Mesenchymal stem cell (in vitro differentiated cells and primary cell): Measurements from ENCODE around the gene DOK7. TPM values are rescaled to one million over a fixed set of nuclear protein-coding genes. Genes with fewer than 3 reads are reported as not detected.

ENCODE experiments used
- DNase-seq: peaks from one replicate; pipeline ENCODE4 v3.0.0-alpha.2; 2013
- H2AFZ ChIP-seq: one replicate; pipeline ENCODE4 v1.6.1; 2013; ENCODE audit warnings: low read depth, mild to moderate bottlenecking, control low read depth, inconsistent platforms, low read length, moderate library complexity
- H2AK5ac ChIP-seq: 2 replicates; pipeline ENCODE4 v1.6.1; 2013; ENCODE audit warnings: low read length, moderate library complexity, mild to moderate bottlenecking, inconsistent platforms; ENCODE audit not compliant: severe bottlenecking
- H2BK120ac ChIP-seq: one replicate; pipeline ENCODE4 v1.6.1; 2013; ENCODE audit warnings: low read depth, mild to moderate bottlenecking, inconsistent platforms, low read length, moderate library complexity
- H2BK12ac ChIP-seq, 2 experiments: one replicate each; pipeline ENCODE4 v1.6.1; 2013; ENCODE audit warnings: inconsistent platforms in 2 of 2, low read length in 2 of 2, mild to moderate bottlenecking in 2 of 2, moderate library complexity in 2 of 2, control low read depth in 1 of 2
- H2BK15ac ChIP-seq: one replicate; pipeline ENCODE4 v1.6.1; 2013; ENCODE audit warnings: mild to moderate bottlenecking, low read depth, inconsistent platforms; ENCODE audit not compliant: poor library complexity, severe bottlenecking
- H2BK5ac ChIP-seq: 2 replicates; pipeline ENCODE4 v1.6.1; 2013; ENCODE audit warnings: low read depth, mild to moderate bottlenecking, low read length, control low read depth, inconsistent platforms; ENCODE audit not compliant: poor library complexity, severe bottlenecking
- H3K14ac ChIP-seq, 2 experiments: one replicate each; pipeline ENCODE4 v1.6.1; 2013; ENCODE audit warnings: inconsistent platforms in 2 of 2, low read length in 2 of 2, control low read depth in 1 of 2, mild to moderate bottlenecking in 1 of 2, moderate library complexity in 1 of 2
- H3K18ac ChIP-seq, 2 experiments: one replicate each; pipeline ENCODE4 v1.6.1; 2013; ENCODE audit warnings: inconsistent platforms in 2 of 2, low read length in 2 of 2, control low read depth in 1 of 2, low read depth in 1 of 2, mild to moderate bottlenecking in 1 of 2
- H3K23ac ChIP-seq, 2 experiments: one replicate each; pipeline ENCODE4 v1.6.1; 2013; ENCODE audit warnings: inconsistent platforms in 2 of 2, low read length in 2 of 2, mild to moderate bottlenecking in 2 of 2, moderate library complexity in 2 of 2, control low read depth in 1 of 2
- H3K27ac ChIP-seq: 2 replicates; pipeline ENCODE4 v1.5.1; 2013; ENCODE audit warnings: mild to moderate bottlenecking, moderate library complexity, low read length, control low read depth, inconsistent platforms; ENCODE audit not compliant: poor library complexity, severe bottlenecking
- H3K27me3 ChIP-seq, 2 experiments: 2 replicates each; pipeline versions ENCODE4 v1.6.1 to v1.7.0; 2013; ENCODE audit warnings: low read length in 2 of 2, mild to moderate bottlenecking in 2 of 2, moderate library complexity in 2 of 2, control low read depth in 1 of 2, inconsistent platforms in 1 of 2; ENCODE audit not compliant: control insufficient read depth in 1 of 2, insufficient read depth in 1 of 2
- H3K36me3 ChIP-seq, 2 experiments: 2 replicates each; pipeline versions ENCODE4 v1.6.1 to v1.7.0; 2013; ENCODE audit warnings: low read length in 2 of 2, control low read depth in 1 of 2, inconsistent platforms in 1 of 2, low read depth in 1 of 2, mild to moderate bottlenecking in 1 of 2; ENCODE audit not compliant: insufficient read depth in 2 of 2, control insufficient read depth in 1 of 2
- H3K4ac ChIP-seq, 2 experiments: one replicate each; pipeline ENCODE4 v1.6.1; 2013; ENCODE audit warnings: inconsistent platforms in 2 of 2, low read length in 2 of 2, mild to moderate bottlenecking in 2 of 2, moderate library complexity in 2 of 2, control low read depth in 1 of 2, low read depth in 1 of 2
- H3K4me1 ChIP-seq: 2 replicates; pipeline ENCODE4 v1.6.1; 2013; ENCODE audit warnings: low read depth, low read length, control low read depth; ENCODE audit not compliant: control insufficient read depth, insufficient read depth
- H3K4me2 ChIP-seq: 2 replicates; pipeline ENCODE4 v1.6.1; 2013; ENCODE audit warnings: low read length, mild to moderate bottlenecking, inconsistent platforms; ENCODE audit not compliant: poor library complexity, severe bottlenecking
- H3K4me3 ChIP-seq, 2 experiments: 2 replicates each; pipeline versions ENCODE4 v1.5.1 to v1.7.0; 2013; ENCODE audit warnings: low read length in 2 of 2, mild to moderate bottlenecking in 2 of 2, control low read depth in 1 of 2, low read depth in 1 of 2; ENCODE audit not compliant: insufficient read depth in 1 of 2
- H3K79me1 ChIP-seq: replicated peaks from 2 replicates; pipeline ENCODE4 v1.6.1; 2013; ENCODE audit warnings: mild to moderate bottlenecking, control low read depth, low read length, inconsistent platforms; ENCODE audit not compliant: poor library complexity, severe bottlenecking
- H3K9ac ChIP-seq: 2 replicates; pipeline ENCODE4 v1.7.0; 2013; ENCODE audit warnings: mild to moderate bottlenecking, low read length, moderate library complexity
- H3K9me3 ChIP-seq: 2 replicates; pipeline ENCODE4 v1.7.0; 2013; ENCODE audit warnings: mild to moderate bottlenecking, low read length; ENCODE audit not compliant: control insufficient read depth
- H4K8ac ChIP-seq: one replicate; pipeline ENCODE4 v1.6.1; 2013; ENCODE audit warnings: inconsistent platforms, mild to moderate bottlenecking, low read length, moderate library complexity
- H4K91ac ChIP-seq: one replicate; pipeline ENCODE4 v1.6.1; 2013; ENCODE audit warnings: mild to moderate bottlenecking, low read length, inconsistent platforms
- WGBS: methylation state at CpG from one replicate; pipeline ENCODE4 v1.1.7; 2013; ENCODE audit warnings: mixed read lengths; 5-methylcytosine and 5-hydroxymethylcytosine counted together
- polyA plus RNA-seq, 2 experiments: library from polyadenylated mRNA; stranded (reverse); fragments of 200-250 nt; gene quantifications; one replicate each; pipeline ENCODE4 v1.2.3, GENCODE V29; 2013

DOK7 gene, protein sequence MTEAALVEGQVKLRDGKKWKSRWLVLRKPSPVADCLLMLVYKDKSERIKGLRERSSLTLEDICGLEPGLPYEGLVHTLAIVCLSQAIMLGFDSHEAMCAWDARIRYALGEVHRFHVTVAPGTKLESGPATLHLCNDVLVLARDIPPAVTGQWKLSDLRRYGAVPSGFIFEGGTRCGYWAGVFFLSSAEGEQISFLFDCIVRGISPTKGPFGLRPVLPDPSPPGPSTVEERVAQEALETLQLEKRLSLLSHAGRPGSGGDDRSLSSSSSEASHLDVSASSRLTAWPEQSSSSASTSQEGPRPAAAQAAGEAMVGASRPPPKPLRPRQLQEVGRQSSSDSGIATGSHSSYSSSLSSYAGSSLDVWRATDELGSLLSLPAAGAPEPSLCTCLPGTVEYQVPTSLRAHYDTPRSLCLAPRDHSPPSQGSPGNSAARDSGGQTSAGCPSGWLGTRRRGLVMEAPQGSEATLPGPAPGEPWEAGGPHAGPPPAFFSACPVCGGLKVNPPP
- not detected for polyA plus RNA-seq (2013, experiment 1 of 2)
- polyA plus RNA-seq (2013, experiment 2 of 2), result not detected

DNA sequence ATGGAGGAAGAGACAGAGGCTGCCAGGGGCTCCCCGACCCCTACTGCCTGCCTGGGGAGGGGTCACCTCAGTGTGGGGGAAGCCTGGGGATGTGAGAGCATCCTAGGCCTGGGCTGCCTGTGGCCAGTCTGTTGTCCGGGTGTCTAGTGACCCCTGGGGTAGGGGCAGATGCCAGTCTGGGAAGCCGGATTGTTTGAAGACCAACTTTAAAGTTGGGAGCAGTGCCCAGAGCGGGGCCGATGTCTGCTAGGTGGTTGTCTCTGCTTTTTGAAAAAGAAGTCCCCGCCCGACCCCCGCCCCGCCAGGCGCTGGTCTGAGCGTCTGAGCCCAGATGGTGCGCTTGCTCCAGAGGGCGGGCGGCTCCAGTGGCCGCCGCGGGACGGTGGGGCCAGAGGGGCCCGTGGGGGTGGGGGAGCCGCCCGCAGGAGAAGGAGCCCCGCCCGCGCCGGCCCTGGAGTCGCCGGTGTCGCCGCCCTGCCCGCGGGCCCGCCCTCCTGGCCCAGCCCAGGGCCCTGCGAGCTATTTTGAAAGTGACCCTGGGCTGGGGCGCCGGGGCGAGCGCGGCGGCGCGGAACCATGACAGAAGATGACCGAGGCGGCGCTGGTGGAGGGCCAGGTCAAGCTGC, at the start of gene DOK7:
Gene DOK7 (plus strand): TSS at position 517 of the 626 bp plus-strand sequence. CDS start 70 bp downstream, at position 587.
- Histone ChIP-seq H2BK12ac (no peak within 1 kb of the TSS), H2AFZ (no peak within 1 kb of the TSS), H3K27ac (no peak within 1 kb of the TSS), H2BK15ac (no peak within 1 kb of the TSS), H3K23ac (no peak within 1 kb of the TSS), H3K4ac (no peak within 1 kb of the TSS), H3K9me3 (no peaks in the 10 kb centered on the region), H2BK120ac (no peak within 1 kb of the TSS), H3K14ac (no peak within 1 kb of the TSS), H3K79me1 (no peaks in the 10 kb centered on the region), H2AK5ac (no peak within 1 kb of the TSS), H3K4me3 (peak within 1 kb of the TSS in 1 of 2 experiments; percentile 43), H3K4me2 (peak within 1 kb of the TSS; percentile 77), H3K9ac (no peak within 1 kb of the TSS), H3K36me3 (no peaks in the 10 kb centered on the region), H2BK5ac (no peak within 1 kb of the TSS), H3K4me1 (peaks cover 15% of the 10 kb centered on the region), H3K18ac (no peak within 1 kb of the TSS), H3K27me3 (peaks cover 46 to 69% of the 10 kb centered on the region in 2 experiments), H4K8ac (no peak within 1 kb of the TSS), H4K91ac (peak within 1 kb of the TSS; percentile 15)
- WGBS, result 20% methylated on average over 17 of the region's 44 CpGs
- DNase-seq, result no peak

DNA sequence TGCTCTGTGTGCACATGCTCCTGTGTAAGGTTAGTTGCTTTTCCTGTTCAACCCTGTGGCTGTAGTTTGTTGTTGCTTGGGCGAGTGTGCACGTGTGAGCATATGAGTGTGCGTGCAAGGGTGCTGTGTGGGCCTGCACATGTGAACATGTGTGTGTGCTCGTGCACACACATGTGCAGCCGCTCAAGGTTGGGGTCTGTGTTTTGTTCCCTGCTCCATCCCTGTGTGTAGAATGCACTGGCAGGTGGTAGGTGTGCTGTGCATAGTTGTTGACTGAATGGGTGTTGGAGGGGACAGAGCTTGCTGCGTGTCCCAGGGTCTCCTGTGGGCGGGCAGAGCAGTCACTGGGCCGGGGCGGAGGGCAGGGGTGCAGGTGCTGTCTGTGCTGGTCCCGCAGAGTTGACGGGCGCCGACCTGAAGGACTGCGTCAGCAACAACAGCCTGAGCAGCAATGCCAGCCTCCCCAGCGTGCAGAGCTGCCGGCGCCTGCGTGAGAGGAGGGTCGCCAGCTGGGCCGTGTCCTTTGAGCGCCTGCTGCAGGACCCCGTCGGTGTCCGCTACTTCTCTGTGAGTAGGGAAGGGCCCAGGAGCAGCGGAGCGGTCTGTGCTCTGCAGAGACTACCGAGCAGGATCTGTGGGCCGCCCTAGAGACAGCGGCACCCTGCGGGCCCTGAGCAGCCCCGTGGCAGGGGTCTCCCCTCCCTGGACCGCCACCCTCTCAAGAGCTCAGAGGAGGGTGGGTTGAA, 49.3 kb upstream of the DOK7 start:
- no peak overlapping the region for H4K8ac ChIP-seq
- H3K9ac ChIP-seq, result no peak overlapping the region
- no peak overlapping the region for H2BK15ac ChIP-seq
- no peak overlapping the region for H3K27ac ChIP-seq
- no peak overlapping the region for H3K4me2 ChIP-seq
- H2BK5ac ChIP-seq, result no peak overlapping the region
- WGBS, result 94% methylated on average over 32 of the region's 32 CpGs
- peak overlapping the region in 1 of 2 experiments; percentile 28 for H3K23ac ChIP-seq
- H2BK12ac ChIP-seq, result no peak overlapping the region
- no peak overlapping the region for H3K4ac ChIP-seq
- peaks cover 23% of the 10 kb centered on the region for H3K4me1 ChIP-seq
- no peak overlapping the region for H2AK5ac ChIP-seq
- no peak for DNase-seq
- no peaks in the 10 kb centered on the region for H3K9me3 ChIP-seq
- H3K18ac ChIP-seq, result no peak overlapping the region
- no peaks in the 10 kb centered on the region for H3K27me3 ChIP-seq
- peaks cover 27% of the 10 kb centered on the region for H3K79me1 ChIP-seq
- H2BK120ac ChIP-seq, result no peak overlapping the region
- H4K91ac ChIP-seq, result no peak overlapping the region
- H3K36me3 ChIP-seq, result peaks cover 27 to 47% of the 10 kb centered on the region in 2 experiments
- no peak overlapping the region for H2AFZ ChIP-seq
- H3K14ac ChIP-seq, result peak overlapping the region in 1 of 2 experiments; percentile 9
- no peak overlapping the region for H3K4me3 ChIP-seq

DNA sequence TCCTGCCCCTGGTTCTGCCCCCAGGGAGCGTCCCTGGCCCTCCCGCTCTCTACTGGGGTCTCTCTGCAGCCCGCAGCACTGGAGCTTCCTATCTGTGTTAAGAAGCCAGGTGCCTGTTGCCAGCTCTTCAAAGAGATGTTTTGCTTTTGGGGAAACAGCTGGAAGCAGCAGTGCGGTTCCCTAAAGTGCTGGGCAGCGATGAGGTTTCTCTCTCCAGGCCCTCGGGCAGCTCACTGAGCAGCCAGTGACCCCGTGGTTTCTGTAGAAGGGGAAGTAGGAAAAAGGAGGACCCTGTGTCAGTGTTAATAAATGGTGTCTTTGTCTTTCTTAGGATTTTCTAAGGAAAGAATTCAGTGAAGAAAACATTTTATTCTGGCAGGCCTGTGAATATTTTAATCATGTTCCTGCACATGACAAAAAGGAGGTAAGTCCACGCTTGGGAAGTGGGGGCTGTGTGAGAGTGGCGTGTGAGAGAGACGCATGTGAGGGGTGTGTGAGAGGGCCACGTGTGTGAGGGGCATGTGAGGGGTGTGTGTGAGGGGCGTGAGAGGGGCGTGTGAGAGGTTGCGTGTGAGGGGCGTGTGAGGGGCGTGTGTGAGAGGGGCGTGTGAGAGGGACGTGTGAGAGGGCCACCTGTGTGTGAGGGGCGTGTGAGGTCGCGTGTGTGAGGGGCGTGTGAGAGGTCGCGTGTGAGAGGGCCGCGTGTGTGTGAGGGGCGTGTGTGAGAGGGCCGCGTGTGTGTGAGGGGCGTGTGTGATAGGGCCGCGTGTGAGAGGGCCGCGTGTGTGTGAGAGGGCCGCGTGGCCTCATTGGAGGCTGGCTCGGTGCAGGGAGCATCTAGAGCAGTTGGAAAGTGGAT, 48.5 kb upstream of the DOK7 start:
- Histone ChIP-seq H4K8ac (no peak overlapping the region), H2AK5ac (no peak overlapping the region), H3K9ac (no peak overlapping the region), H2BK120ac (no peak overlapping the region), H3K79me1 (peaks cover 25% of the 10 kb centered on the region), H3K4ac (no peak overlapping the region), H3K4me2 (no peak overlapping the region), H2AFZ (no peak overlapping the region), H2BK5ac (no peak overlapping the region), H3K4me1 (peaks cover 17% of the 10 kb centered on the region), H3K18ac (no peak overlapping the region), H4K91ac (no peak overlapping the region), H3K27me3 (no peaks in the 10 kb centered on the region), H3K14ac (peak overlapping the region in 1 of 2 experiments; percentile 4), H3K27ac (no peak overlapping the region), H3K23ac (no peak overlapping the region), H3K9me3 (no peaks in the 10 kb centered on the region), H2BK12ac (no peak overlapping the region), H2BK15ac (peak overlapping the region; percentile 9), H3K36me3 (peaks cover 27 to 47% of the 10 kb centered on the region in 2 experiments), H3K4me3 (no peak overlapping the region)
- 94% methylated on average over 25 of the region's 37 CpGs for WGBS
- DNase-seq, result no peak
